ENCODE measurements around the gene LYRM9.
"Not testable (repeated sequence)": the region's sequence is repeated elsewhere in the genome, so short reads cannot be mapped to it uniquely, and the experiment has no call there.

Gene LYRM9

DNA sequence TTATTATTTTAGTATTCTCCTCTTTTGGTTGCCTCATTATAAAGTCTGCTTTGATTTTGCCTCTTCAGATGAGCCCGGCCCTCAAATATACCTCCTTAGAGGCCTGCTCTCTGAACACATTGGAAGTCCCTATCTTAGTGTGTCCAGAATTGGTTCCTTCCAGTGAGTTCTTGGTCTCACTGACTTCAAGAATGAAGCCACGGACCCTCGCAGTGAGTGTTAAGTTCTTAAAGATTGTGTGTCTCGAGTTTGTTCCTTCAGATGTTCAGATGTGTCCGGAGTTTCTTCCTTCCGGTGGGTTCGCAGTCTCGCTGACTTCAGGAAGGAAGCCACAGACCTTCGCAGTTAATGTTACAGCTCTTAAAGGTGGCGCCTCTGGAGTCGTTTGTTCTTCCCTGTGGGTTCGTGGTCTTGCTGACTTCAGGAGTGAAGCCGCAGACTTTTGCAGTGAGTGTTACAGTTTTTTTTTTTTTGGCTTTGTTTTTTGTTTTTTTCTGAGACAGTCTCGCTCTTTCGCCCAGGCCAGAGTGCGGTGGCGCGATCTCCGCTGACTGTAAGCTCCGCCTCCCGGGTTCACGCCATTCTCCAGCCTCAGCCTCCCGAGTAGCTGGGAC is 47.0 kb downstream of the LYRM9 start:
- no peak for DNase-seq (ENCODE audit: low spot score)
- TF ChIP-seq, protein P1, sequence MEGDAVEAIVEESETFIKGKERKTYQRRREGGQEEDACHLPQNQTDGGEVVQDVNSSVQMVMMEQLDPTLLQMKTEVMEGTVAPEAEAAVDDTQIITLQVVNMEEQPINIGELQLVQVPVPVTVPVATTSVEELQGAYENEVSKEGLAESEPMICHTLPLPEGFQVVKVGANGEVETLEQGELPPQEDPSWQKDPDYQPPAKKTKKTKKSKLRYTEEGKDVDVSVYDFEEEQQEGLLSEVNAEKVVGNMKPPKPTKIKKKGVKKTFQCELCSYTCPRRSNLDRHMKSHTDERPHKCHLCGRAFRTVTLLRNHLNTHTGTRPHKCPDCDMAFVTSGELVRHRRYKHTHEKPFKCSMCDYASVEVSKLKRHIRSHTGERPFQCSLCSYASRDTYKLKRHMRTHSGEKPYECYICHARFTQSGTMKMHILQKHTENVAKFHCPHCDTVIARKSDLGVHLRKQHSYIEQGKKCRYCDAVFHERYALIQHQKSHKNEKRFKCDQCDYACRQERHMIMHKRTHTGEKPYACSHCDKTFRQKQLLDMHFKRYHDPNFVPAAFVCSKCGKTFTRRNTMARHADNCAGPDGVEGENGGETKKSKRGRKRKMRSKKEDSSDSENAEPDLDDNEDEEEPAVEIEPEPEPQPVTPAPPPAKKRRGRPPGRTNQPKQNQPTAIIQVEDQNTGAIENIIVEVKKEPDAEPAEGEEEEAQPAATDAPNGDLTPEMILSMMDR (IDR thresholded peaks at IDR 0.05; ENCODE audit: extremely low read depth, missing control alignments): no peak

- no peak for DNase-seq (ENCODE audit: low spot score)
- TF ChIP-seq, protein P1 (IDR thresholded peaks at IDR 0.05; ENCODE audit: extremely low read depth, missing control alignments): no peak
Measured at GRCh38 chr17:27845264-27846041, 47.7 kb downstream of the LYRM9 start.

GRCh38 chr17:27840688-27841087 is 52.5 kb downstream of the LYRM9 start:
- TF ChIP-seq, protein P1 (IDR thresholded peaks at IDR 0.05; ENCODE audit: extremely low read depth, missing control alignments): no peak
- no peak for DNase-seq (ENCODE audit: low spot score)

GRCh38 chr17:27840406-27840678 is 52.8 kb downstream of the LYRM9 start:
- not testable (repeated sequence) for DNase-seq (ENCODE audit: low spot score)

GRCh38 chr17:27839571-27840405 is 53.4 kb downstream of the LYRM9 start:
- DNase-seq (ENCODE audit: low spot score): not testable (repeated sequence)

DNA sequence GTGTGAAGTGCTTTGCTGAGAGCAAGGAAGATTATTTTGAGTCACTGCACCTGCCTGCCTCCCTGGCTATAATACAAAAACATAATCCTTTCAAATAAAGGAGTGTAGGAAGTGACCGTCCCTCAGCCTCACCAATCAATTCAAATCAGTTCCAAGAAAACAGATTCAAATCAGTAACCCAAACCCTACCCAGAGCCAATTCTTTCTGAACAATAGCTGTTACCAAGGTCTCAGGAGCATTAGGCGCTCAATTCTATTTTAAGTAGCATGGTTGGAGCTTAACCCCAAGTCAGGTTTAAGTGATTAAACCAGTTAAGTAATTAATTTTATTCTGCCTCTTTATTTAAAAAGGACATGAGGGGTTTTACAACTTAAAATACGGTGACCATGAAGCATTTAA is 54.6 kb downstream of the LYRM9 start:
- not testable (repeated sequence) for DNase-seq (ENCODE audit: low spot score)

GRCh38 chr17:27837769-27838168 is 55.4 kb downstream of the LYRM9 start:
- DNase-seq (ENCODE audit: low spot score): not testable (repeated sequence)

GRCh38 chr17:27836651-27837050 is 56.5 kb downstream of the LYRM9 start:
- no peak for DNase-seq (ENCODE audit: low spot score)
- TF ChIP-seq, protein P1 (IDR thresholded peaks at IDR 0.05; ENCODE audit: extremely low read depth, missing control alignments): no peak

GRCh38 chr17:27834571-27834970 is 58.6 kb downstream of the LYRM9 start:
- TF ChIP-seq, protein P1 (IDR thresholded peaks at IDR 0.05; ENCODE audit: extremely low read depth, missing control alignments): no peak
- DNase-seq (ENCODE audit: low spot score): no peak

All from GM20000 (cell line).